Pancreas (tissue), 10 donors: ENCODE results near the gene MOCOS. TPM values are rescaled to one million over a fixed set of nuclear protein-coding genes. Genes with fewer than 3 reads are reported as not detected.

Experiments
- ATAC-seq, 4 donors: fragments of 200-7000 bp; cut with Tn5 transposase; one replicate each; pipeline versions ENCODE4 v1.8.0 to v1.9.1; 2020; ENCODE audit warnings: mild to moderate bottlenecking in 4 of 4, moderate library complexity in 4 of 4
- DNase-seq, 6 donors: peaks; one replicate each; pipeline ENCODE4 v3.0.0-alpha.2; 2020
- FAIRE-seq: peaks from 2 replicates; lab custom pipeline; 2012; peaks lifted over from hg19 to GRCh38; lab: Jason Lieb, UNC
- H3K27ac ChIP-seq, 4 donors: fragments of 200-600 bp; sonication (generic); 1 replicate in 3 of 4; 2 replicates in 1 of 4; pipeline versions ENCODE4 v1.5.0 to v1.8.0; 2020
- H3K27me3 ChIP-seq, 4 donors: fragments of 200-600 bp; one replicate each; pipeline ENCODE4 v1.8.0; 2021
- H3K36me3 ChIP-seq, 3 donors: fragments of 200-600 bp; sonication (generic) in 1 of 3; one replicate each; pipeline versions ENCODE4 v1.5.0 to v1.8.0; 2020 to 2021
- H3K4me1 ChIP-seq, 3 donors: fragments of 200-600 bp; one replicate each; pipeline ENCODE4 v1.8.0; 2021
- H3K4me3 ChIP-seq, 4 donors: fragments of 200-600 bp; sonication (generic) in 2 of 4; one replicate each; pipeline versions ENCODE4 v1.5.0 to v1.8.0; 2020 to 2021
- H3K9me3 ChIP-seq, 4 donors: fragments of 200-600 bp; one replicate each; pipeline ENCODE4 v1.8.0; 2021
- CTCF ChIP-seq, 4 donors: fragments of 200-600 bp; sonication (generic) in 3 of 4; IDR thresholded peaks; one replicate each; pipeline versions ENCODE4 v1.5.0 to v1.8.0; 2021; ENCODE audit warnings: antibody characterized with exemption in 4 of 4
- whole genome bisulfite sequencing, 2 donors: extraction: QIAGEN DNeasy Blood & Tissue Kit; methylation state at CpG; one replicate each; pipeline ENCODE4 v1.1.7; 2013; 5-methylcytosine and 5-hydroxymethylcytosine counted together
- intact Hi-C, 3 donors: fragments of 100-400 bp; cut with DNase I; formaldehyde crosslinking; loops; one replicate each; pipeline versions ENCODE4 v1.11.1 to v1.14.2; 2022
- polyA plus RNA-seq, 2 donors: library from polyadenylated mRNA; stranded (reverse); fragments of 200-250 nt; gene quantifications; one replicate each; pipeline ENCODE4 v1.2.3, GENCODE V29; 2013
- total RNA-seq, 6 donors: library from RNA; stranded (reverse); fragmentation: NEBNext Ultra II Directional in 4 of 6; extraction: Animal tissue kit (Norgen Biotek cat#: 25700) in 4 of 6; gene quantifications; one replicate each; pipeline versions ENCODE4 v1.2.1 to v1.2.4, GENCODE V29; 2021 to 2023
- donor health status: healthy with polysubstance abuse.
- donor health status: DM: no; HTN: no; CAD: no; lungs with moderate emphysema.
- donor health status: DM: no; HTN: no; CAD: no.
- donor health status: control.
- donor health status: control.
- donor health status: Bipolar disorder and iron deficiency.
- donor health status: DM: yes; HTN: yes; CAD: no.
- donor health status: DM: no; HTN: no; CAD: no.
- donor health status: DM: no; HTN: no; CAD: no.
- donor health status: DM: yes; HTN: yes; CAD: no.

Gene MOCOS
- total and polyA plus RNA-seq, 8 donors, result 0.49 to 1.6 (median 0.92) TPM

GRCh38 chr18:36185901-36186460 lies 1.3 kb upstream of the MOCOS start:
- intact Hi-C loops, result loop anchor here in 1 of 3 donors (10.0 kb wide), 1 partner anchor 79 kb away; no protein-coding TSS in a partner anchor
- H3K36me3 ChIP-seq, result no peaks in the 10 kb centered on the region
- peaks cover 0 to 4% (median 0%) of the 10 kb centered on the region in 3 donors for H3K4me1 ChIP-seq
- no peak overlapping the region for H3K27ac ChIP-seq
- no peak for TF ChIP-seq CTCF (IDR thresholded peaks at IDR 0.05)
- WGBS, 2 donors, result 83 to 86% methylated on average over 16 to 18 of the region's 18 CpGs
- no peaks in the 10 kb centered on the region for H3K9me3 ChIP-seq
- ATAC-seq (no peak), FAIRE-seq (no peak), DNase-seq (peak in 1 of 6 donors; percentile 25)
- H3K4me3 ChIP-seq, result peak overlapping the region in 1 of 4 donors; percentile 83
- no peaks in the 10 kb centered on the region for H3K27me3 ChIP-seq

GRCh38 chr18:36186461-36187192 lies 670 bp upstream of the MOCOS start:
- peak; percentile 32 to 79 (median 45) for DNase-seq
- peak overlapping the region; percentile 64 to 83 (median 76) for H3K4me3 ChIP-seq
- TF ChIP-seq CTCF (IDR thresholded peaks at IDR 0.05), result no peak
- H3K27me3 ChIP-seq, result no peaks in the 10 kb centered on the region
- 11 to 12% methylated on average over 46 to 47 of the region's 47 CpGs for WGBS, 2 donors
- FAIRE-seq, result no peak
- no peaks in the 10 kb centered on the region for H3K9me3 ChIP-seq
- H3K27ac ChIP-seq, result peak overlapping the region in 1 of 4 donors; percentile 15
- H3K36me3 ChIP-seq, result no peaks in the 10 kb centered on the region
- intact Hi-C loops, result loop anchor here in 1 of 3 donors (10.0 kb wide), 1 partner anchor 78 kb away; no protein-coding TSS in a partner anchor
- peak; percentile 39 to 69 (median 59) for ATAC-seq
- H3K4me1 ChIP-seq, result peaks cover 0 to 4% (median 0%) of the 10 kb centered on the region in 3 donors

GRCh38 chr18:36187826-36188721 lies 777 bp downstream of the MOCOS start:
- Histone ChIP-seq H3K4me1 (peaks cover 0 to 4% (median 0%) of the 10 kb centered on the region in 3 donors), H3K4me3 (peak overlapping the region; percentile 64 to 83 (median 76)), H3K27ac (no peak overlapping the region), H3K9me3 (no peaks in the 10 kb centered on the region), H3K27me3 (no peaks in the 10 kb centered on the region), H3K36me3 (no peaks in the 10 kb centered on the region)
- WGBS, 2 donors, result 41% methylated on average over 43 of the region's 43 CpGs
- ATAC-seq, result peak; percentile 22 to 33 (median 28)
- no peak for FAIRE-seq
- DNase-seq, result peak in 5 of 6 donors; percentile 9 to 80 (median 39)
- intact Hi-C loops, result loop anchor here in 1 of 3 donors (10.0 kb wide), 1 partner anchor 77 kb away; no protein-coding TSS in a partner anchor
- no peak for TF ChIP-seq CTCF (IDR thresholded peaks at IDR 0.05)

- peaks cover 0 to 4% (median 0%) of the 10 kb centered on the region in 3 donors for H3K4me1 ChIP-seq
- no peak for FAIRE-seq
- intact Hi-C loops, result loop anchor here in 1 of 3 donors (10.0 kb wide), 1 partner anchor 76 kb away; no protein-coding TSS in a partner anchor
Measured at GRCh38 chr18:36188916-36189315, 1.6 kb downstream of the MOCOS start.

More at GRCh38 chr18:36188916-36189315, 1.6 kb downstream of the MOCOS start:
- Histone ChIP-seq H3K9me3 (no peaks in the 10 kb centered on the region), H3K27me3 (no peaks in the 10 kb centered on the region), H3K36me3 (no peaks in the 10 kb centered on the region), H3K27ac (no peak overlapping the region), H3K4me3 (no peak overlapping the region)
- no peak for TF ChIP-seq CTCF (IDR thresholded peaks at IDR 0.05)
- 77 to 86% methylated on average over 3 of the region's 3 CpGs for WGBS, 2 donors
- DNase-seq (no peak), ATAC-seq (no peak)
